HG03039 (cell line): ENCODE data around the gene ACVR1B.
A peak's percentile ranks its signal among the peaks of the same experiment; 100 is the strongest.

Experiments
- ATAC-seq: cut with Tn5 transposase; IDR thresholded peaks from one replicate; pipeline ENCODE4 v1.9.1; 2021; ENCODE audit warnings: mild to moderate bottlenecking, moderate library complexity; ENCODE audit not compliant: unreplicated experiment

Gene ACVR1B

DNA sequence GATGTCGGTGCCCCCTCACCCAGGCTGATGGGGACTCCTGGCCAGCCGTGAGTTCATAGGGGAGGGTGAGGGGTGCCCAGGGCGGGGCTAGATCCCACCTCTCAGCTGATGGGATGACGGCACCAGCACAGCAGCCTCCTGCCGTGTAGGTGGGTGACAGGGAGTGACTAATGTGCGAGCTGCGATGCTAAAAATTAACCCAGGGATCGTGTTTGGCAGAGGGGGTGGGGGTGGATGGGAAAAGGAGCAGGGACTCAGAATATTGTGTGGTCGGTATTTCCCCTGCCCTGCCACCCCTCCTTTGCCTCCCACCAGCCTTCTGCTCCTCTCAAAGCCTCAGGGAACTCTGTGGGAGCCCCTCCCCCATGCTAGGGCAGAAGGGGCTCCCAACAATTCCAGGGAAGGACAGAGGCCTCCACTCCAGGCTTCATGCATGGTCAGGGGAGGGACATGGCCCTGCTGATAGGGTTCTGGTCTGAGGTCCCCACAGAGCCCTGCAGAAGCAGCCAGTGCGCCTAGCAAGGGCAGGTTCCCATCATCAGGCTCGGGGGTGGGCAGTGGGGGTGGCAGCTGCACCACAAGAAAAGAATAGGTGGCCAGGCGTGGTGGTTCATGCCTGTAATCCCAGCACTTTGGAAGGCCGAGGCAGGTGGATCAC, 67.7 kb downstream of the ACVR1B start:
- no peak for ATAC-seq

DNA sequence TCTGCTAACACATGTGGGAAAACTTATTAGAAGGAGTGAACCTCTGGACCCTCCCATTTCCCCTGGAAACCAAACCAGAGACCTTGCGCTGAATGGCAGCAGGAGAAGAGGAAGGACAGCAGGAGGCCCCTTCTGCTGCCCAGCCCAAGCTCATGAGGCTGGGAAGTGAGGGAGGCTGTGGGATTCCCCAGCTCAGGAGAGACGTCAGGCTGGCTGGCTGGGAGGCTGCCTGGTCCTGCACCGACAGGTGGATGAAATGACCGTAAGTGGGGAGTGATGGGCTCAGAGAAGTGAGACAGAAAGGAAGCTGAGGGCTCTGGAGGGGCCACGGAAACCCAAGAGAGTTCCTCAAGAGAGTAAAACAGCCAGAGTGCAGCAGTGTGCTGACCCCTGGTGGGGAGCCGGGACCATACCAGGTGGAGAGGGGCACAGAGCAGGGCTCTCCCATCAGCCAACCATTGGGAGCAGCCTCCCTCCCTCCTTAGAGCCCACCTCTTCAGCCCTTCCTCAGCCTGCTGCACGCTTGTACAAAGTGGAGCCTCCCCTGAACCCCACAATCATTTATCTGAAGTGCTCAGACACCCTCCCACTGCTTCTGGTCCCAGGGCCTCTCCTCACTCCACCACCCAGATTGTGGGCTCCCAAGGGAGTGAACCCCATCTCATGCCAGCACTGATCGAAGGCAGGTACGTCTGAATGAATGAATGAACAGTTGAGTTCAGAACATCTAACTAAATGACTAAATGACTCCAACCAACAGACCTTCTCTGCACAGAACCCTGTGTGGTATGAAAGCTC, 69.2 kb downstream of the ACVR1B start:
- no peak for ATAC-seq

GRCh38 chr12:52022841-52023181, 71.3 kb downstream of the ACVR1B start:
- no peak for ATAC-seq

- ATAC-seq = peak; percentile 44
Observed at GRCh38 chr12:52023182-52023975, 71.9 kb downstream of the ACVR1B start.

DNA sequence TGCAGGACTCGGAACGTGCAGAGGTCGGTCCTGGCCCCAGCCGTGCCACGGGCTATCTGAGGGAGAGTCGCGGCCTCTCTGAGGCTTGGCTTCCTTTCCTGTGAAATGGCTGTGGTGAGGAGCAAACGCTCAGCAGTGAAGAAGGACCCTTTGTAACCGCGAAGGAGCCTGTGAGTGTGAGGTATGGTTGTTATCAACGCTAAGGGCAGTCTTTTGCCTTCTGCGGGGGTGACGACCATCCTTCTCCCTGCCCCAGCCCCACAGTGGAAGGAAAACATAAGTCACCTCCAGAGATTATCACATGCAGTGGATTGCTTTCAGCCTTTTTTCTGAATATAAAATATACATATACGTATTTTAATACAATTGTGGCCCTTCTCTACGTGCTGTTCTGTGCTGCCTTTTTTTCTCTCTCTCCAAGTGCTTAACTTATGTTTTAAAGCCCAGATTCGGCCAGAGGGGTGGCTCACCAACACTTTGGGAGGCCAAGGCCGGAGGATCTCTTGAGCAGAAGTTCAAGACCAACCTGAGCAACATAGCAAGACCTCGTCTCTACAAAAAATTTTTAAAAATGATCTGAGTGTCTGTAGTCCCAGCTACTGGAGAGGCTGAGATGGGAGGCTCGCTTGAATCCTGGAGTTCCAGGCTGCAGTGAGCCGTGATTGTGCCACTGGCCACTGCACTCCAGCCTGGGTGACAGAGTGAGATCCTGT, 72.6 kb downstream of the ACVR1B start:
- no peak for ATAC-seq

DNA sequence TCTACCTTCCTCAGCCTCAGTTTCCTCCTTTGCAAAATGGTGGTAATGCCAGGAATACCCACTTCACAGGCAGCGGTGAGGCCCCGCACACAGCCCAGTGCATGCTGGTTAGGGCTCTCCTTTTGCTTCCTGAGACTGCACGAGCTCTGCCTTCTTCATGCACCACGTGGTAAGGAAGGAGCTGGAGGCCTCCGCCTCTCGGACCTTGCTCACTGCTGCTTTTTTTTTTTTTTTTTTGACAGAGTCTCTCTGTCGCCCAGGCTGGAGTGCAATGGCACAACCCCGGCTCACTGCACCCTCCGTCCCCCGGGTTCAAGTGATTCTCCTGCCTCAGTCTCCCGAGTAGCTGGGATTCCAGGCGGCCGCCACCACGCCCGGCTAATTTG, 73.3 kb downstream of the ACVR1B start:
- no peak for ATAC-seq

DNA sequence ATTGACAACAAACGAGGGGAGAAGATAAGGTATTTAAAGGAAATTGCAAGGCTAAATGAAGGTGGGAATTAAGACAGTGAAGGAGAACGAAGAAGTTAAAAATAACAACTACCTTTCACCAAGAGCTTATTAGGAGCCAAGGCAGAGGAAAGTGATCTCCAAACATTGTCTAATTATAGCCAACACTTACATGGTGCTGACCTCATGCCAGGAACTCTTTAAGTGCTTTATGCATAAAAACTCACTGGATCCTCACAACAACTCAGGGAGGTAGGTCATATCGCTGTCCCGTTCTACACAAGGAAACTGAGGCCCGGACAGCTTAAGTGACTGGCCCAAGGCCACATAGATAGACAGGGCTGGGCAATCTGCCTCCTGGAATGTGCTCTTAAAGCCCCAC, 74.8 kb downstream of the ACVR1B start:
- ATAC-seq = no peak

GRCh38 chr12:52027085-52027843, 75.8 kb downstream of the ACVR1B start:
- no peak for ATAC-seq

DNA sequence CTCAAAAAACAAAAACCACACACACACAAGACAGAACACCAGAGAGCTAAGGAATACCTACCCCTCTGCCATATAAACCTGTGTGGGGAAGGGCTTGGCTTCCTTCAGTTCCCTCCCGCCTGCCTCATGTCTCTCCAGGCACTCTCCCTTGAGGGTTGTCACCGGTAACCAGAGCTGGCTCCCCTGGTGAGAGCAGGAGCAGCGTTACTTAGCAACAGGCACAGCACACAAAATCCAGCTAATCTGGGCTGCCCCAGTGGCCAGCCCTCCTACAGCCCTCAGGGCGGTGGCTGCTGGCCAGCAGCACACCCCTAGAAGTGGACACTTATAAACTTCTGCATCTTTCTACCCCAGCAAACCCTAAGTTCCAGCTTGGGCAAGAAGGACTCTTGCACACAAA, 78.2 kb downstream of the ACVR1B start:
- no peak for ATAC-seq

GRCh38 chr12:52032446-52032803, 80.9 kb downstream of the ACVR1B start:
- no peak for ATAC-seq

DNA sequence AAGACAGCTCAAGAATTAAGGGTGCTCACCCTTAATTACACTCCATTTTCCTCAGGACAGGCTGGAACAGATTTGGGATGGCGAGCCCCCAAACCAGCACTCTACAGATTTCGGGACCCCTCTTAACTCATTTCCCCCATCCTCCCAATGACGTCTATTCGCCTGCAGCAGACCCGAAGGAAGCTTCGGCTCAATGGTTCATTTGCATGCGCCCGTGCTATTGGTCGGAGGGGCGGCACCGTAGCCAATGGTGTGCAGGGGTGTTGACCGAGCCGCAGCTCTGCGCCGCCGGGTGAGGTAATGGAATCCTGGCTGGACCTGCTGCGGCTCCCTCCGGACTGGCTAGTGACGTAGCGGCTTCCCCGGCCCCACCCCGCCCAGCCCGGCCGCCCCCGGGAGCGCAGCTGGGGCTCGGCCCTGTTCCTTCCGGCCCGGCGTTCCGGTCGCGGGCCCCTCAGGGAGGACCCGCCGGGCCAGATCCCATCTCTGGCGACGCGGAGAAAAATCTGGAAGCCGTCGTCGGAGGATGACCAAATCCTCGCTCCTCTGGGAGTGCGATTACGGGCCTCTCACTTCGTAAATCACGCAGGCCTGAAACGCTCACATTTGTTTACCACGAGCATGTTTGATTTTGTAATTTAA, 81.4 kb downstream of the ACVR1B start:
- peak; percentile 90 for ATAC-seq

GRCh38 chr12:52033446-52034140, 82.1 kb downstream of the ACVR1B start:
- ATAC-seq = no peak

DNA sequence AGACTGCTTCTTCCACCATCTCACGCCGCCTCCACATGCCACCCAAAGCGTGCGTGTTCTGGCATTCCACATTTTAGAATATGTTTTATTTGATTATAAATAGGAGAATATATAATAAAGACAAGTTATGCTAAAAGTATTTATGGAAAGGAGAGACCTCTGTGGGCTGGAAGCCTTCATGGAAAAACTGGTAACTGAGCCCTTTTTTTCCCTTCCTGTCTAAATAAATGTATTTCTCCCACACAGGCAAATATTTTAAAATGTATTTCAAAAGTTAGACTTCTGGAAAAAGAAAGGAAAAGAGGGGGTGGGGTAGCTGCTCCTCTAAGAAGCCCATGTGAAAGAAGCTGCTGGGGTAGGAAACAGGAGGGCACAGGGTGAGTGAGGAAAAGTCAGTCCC, 83.7 kb downstream of the ACVR1B start:
- no peak for ATAC-seq

DNA sequence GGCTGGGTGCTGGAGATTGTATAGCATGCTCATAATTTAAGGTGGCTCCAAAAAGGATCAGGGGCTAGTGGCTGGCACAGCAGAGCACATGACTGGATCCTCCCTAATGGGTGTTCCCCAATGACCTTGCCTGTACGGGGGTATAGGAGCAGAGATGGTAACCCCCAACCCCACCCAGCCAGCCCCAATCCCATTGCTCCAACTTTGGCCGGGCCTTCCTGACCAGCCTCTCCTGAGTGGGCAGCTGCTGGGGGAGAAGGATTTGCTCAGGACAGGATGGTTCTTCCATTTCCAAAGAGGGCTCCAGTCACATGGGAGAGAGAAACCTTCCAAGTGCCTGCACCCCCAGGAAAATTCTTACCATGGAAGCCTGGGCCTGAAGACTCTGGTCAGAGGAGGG, 84.4 kb downstream of the ACVR1B start:
- no peak for ATAC-seq

DNA sequence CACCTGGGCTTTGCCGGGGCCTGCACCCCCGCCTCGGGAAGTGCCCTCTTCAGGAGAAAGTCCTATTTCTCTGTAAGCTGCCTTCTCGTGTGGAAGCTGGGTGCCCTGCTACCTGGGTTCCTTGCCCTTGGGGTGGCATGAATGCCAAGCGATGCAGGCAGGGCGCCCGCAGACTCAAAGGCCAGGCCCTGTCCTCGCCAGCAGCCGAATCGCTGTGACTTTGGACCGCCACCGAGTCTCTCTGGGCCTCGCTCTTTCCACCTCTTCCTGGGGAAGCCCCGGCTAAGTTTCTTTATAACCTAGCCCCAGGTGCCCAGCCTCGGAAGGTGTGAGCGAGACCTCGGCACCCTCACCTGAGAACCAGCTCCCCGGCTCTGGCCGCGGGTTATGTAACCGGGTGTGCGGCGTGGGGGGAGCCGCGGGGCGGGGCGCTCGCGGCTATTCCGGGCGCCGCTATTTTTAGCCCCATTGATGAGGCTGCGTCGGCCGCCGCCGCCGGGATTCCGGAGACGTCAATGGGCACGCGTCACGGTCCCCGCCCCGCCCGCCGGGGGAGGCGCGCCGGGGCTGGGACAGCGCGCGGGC, 85.2 kb downstream of the ACVR1B start:
- ATAC-seq = peak; percentile 40

DNA sequence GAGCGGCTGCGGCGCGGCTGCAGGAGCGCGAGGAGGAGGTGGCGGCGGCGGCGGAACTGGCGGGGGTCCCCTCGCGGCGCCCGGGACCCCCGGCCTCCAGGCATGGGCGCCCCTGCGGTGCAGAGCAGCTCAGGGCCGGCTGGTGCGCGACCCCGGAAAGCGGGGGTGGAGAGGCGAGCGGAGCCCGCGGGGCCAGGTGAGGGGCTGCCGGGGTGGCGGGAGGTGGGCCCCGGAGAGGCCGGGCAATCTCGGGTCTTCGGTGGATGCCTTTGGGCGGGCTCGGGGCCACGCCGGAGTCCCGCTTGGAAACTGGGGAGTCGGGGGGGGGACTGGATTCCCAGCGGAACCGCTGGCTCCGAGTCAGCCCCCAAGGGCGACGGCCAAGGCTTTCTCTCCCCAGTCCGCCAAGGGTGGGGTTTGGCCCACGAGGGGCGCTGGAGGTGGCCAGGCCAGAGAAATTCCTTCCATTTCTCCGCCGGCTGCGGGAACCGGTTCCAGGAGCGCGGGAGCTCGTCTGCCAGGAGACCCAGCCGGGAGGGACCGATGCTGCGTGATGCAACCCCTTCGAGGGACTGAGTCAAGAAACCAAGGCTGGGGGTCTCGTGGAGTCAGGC, 85.9 kb downstream of the ACVR1B start:
- no peak for ATAC-seq

DNA sequence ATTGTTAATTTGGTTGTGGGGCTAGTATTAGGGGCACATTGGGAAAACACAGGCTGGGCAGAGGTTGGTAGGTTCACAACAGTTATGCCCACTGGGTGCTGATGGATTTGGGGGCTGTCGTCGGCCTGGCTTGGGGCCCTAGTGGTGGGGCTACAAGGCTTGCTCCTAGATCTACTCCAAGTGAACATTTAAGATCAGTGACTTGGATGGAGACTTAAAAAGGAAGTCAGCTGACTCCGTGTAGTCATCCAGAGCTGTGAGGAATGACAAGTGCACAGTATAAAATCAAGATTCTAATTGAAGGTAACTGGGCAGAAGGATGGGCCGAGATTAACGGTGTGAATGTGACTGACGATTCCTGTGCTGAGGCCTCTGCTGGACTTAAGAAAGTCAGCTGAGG, 86.9 kb downstream of the ACVR1B start:
- ATAC-seq = no peak

GRCh38 chr12:52041035-52041434, 89.5 kb downstream of the ACVR1B start:
- no peak for ATAC-seq

GRCh38 chr12:52041695-52042123, 90.2 kb downstream of the ACVR1B start:
- no peak for ATAC-seq
